PFSK-1 (cell line): ENCODE measurements around the gene SLAMF1.

Source experiments
- FOXP2 ChIP-seq: optimal IDR thresholded peaks from 2 replicates; pipeline ENCODE3; 2011; ENCODE audit warnings: borderline replicate concordance, control low read depth, inconsistent platforms; ENCODE audit not compliant: insufficient read depth; ENCODE audit errors: extremely low read length, extremely low read depth
- POLR2AphosphoS5 ChIP-seq: IDR thresholded peaks from 2 replicates; pipeline ENCODE4 v1.6.1; 2012; ENCODE audit warnings: low read depth, mild to moderate bottlenecking, control low read depth, low read length, moderate library complexity
- SIN3A ChIP-seq: IDR thresholded peaks from 2 replicates; pipeline ENCODE4 v1.6.1; 2012; ENCODE audit warnings: mild to moderate bottlenecking, low read length, moderate library complexity, borderline replicate concordance; ENCODE audit not compliant: insufficient read depth
- TAF1 ChIP-seq: IDR thresholded peaks from 2 replicates; pipeline ENCODE4 v1.6.1; 2012; ENCODE audit warnings: low read length, control low read depth, borderline replicate concordance; ENCODE audit not compliant: insufficient read depth
- TF ChIP-seq, protein P1 (sequence below), 2 experiments: IDR thresholded peaks; 2 replicates each; pipeline versions ENCODE4 v1.6.1 to v1.8.0; 2011 to 2012; ENCODE audit warnings: low read depth in 2 of 2, low read length in 2 of 2, control low read depth in 1 of 2, inconsistent platforms in 1 of 2, mild to moderate bottlenecking in 1 of 2, moderate library complexity in 1 of 2; ENCODE audit not compliant: insufficient read depth in 1 of 2

SLAMF1 gene

DNA sequence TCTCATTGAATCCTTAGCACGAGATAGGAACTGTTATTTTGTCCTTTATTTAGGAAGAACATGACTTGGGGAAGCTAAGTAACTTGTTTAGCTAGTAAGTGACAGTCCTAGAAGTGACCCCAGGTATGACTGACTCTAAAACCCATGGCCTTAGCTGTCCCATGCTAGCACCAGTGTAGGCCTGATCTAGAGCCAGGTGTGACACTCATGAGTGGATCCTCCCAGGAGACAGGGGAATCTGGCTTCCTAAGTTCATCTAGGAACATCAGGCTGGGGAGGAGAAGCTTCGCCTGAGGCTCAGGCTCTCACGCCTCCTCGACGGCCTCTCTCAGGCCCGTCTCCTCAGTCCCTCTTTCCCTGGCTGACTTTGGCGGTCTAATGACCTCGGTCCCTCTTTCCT, 33.6 kb upstream of the SLAMF1 start:
- TF ChIP-seq, protein P1, sequence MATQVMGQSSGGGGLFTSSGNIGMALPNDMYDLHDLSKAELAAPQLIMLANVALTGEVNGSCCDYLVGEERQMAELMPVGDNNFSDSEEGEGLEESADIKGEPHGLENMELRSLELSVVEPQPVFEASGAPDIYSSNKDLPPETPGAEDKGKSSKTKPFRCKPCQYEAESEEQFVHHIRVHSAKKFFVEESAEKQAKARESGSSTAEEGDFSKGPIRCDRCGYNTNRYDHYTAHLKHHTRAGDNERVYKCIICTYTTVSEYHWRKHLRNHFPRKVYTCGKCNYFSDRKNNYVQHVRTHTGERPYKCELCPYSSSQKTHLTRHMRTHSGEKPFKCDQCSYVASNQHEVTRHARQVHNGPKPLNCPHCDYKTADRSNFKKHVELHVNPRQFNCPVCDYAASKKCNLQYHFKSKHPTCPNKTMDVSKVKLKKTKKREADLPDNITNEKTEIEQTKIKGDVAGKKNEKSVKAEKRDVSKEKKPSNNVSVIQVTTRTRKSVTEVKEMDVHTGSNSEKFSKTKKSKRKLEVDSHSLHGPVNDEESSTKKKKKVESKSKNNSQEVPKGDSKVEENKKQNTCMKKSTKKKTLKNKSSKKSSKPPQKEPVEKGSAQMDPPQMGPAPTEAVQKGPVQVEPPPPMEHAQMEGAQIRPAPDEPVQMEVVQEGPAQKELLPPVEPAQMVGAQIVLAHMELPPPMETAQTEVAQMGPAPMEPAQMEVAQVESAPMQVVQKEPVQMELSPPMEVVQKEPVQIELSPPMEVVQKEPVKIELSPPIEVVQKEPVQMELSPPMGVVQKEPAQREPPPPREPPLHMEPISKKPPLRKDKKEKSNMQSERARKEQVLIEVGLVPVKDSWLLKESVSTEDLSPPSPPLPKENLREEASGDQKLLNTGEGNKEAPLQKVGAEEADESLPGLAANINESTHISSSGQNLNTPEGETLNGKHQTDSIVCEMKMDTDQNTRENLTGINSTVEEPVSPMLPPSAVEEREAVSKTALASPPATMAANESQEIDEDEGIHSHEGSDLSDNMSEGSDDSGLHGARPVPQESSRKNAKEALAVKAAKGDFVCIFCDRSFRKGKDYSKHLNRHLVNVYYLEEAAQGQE (IDR thresholded peaks at IDR 0.05; ENCODE audit: insufficient read depth in 1 of 2, low read depth in 2 of 2, low read length in 2 of 2): no peak
- no peak for TF ChIP-seq TAF1
- TF ChIP-seq FOXP2: no peak
- TF ChIP-seq POLR2AphosphoS5: no peak
- TF ChIP-seq SIN3A: no peak

DNA sequence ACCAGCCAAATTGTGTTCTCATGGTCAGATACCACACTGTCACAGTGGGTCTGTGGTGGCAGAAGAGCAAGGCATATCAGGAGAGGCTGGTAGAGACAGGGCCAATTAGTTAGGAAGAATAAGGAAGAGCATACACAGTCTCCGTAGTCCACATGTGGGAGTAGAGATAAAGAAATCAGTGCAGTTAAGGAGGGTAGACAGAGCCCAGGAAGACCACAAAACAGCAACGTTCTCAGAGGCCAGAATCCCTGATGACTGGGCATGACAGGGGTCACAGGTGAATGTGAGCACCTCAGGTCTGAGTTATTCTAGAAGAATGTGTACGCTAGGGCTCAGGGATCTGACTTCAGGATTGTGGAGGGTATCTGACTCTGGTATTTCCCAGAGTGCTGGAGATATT, 33.0 kb upstream of the SLAMF1 start:
- no peak for TF ChIP-seq POLR2AphosphoS5
- TF ChIP-seq FOXP2: no peak
- TF ChIP-seq TAF1: no peak
- TF ChIP-seq, protein P1 (IDR thresholded peaks at IDR 0.05; ENCODE audit: insufficient read depth in 1 of 2, low read depth in 2 of 2, low read length in 2 of 2): no peak
- TF ChIP-seq SIN3A: no peak

DNA sequence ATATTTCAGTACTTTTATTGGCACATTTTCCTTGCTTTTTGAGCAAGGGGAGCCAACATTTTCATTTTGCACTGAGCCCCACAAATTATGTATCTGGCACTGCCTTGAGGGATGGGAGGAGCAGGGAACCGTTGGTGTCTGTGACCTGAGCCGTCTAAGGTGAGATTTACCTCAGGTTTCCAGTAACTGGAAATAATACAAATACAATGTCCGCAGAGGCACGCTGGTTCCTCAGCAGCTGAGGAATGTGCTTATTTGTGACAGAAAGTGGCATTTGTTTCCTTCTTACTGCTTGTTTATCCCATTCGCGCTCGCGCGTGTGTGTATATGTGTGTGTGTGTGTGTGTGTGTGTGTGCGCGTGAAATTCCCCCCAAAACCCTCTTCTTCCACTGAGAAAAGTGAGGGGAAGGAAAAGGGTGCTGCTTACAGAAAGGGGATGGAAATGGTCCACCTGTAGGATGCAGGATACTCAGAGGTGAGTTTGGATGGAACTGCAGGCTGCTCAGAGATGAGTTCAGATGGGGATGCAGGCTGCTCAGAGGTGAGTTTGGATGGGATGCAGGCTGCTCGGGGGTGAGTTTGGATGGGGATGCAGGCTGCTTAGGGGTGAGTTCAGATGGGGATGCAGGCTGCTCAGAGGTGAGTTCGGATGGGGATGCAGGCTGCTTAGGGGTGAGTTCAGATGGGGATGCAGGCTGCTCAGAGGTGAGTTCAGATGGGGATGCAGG, 30.2 kb upstream of the SLAMF1 start:
- TF ChIP-seq, protein P1 (IDR thresholded peaks at IDR 0.05; ENCODE audit: insufficient read depth in 1 of 2, low read depth in 2 of 2, low read length in 2 of 2): no peak
- no peak for TF ChIP-seq SIN3A
- no peak for TF ChIP-seq POLR2AphosphoS5
- no peak for TF ChIP-seq TAF1
- no peak for TF ChIP-seq FOXP2

DNA sequence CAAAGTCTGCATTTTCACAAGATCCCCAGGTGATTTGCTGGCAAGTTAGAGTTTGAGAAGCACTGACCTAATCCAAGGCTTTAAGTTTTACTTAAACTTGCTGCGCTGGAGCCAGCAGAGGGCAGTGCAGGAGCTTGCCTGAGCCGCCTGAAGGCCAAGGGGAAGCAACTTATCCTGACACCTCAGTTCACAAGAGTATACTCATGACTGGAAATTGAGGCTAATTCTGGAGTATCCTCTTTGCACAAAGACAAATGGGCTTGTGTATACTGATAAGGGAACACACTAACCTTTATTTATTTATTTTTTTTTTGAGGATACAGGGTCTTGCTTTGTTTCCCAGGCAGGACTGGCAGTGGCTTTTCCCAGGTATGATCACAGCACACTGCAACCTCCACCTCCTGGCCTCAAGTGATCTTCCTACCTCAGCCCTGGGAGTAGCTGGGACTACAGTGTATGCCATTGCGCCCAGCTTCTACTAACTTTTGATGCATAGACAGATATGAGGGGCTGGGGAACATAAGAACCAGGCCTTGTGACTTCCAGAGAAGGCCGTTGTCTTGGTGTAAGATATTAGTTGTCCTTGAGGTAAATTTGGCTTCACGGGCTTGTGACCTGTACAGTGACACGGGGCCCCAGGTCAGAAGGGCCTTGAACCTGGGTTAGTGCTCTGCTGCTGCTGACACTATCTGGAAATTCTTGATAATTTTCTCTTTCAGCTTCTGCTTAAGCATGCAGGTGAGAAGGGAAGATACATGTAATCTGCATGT, 29.0 kb upstream of the SLAMF1 start:
- TF ChIP-seq, protein P1 (IDR thresholded peaks at IDR 0.05; ENCODE audit: insufficient read depth in 1 of 2, low read depth in 2 of 2, low read length in 2 of 2): no peak
- no peak for TF ChIP-seq TAF1
- no peak for TF ChIP-seq SIN3A
- no peak for TF ChIP-seq POLR2AphosphoS5
- no peak for TF ChIP-seq FOXP2
